CD4-positive, alpha-beta T cell treated with Interleukin-6 for 4 hours (primary cell): ENCODE data around the gene KIF13A.
"Not testable (repeated sequence)": the region's sequence is repeated elsewhere in the genome, so short reads cannot be mapped to it uniquely, and the experiment has no call there.

Experiments used
- DNase-seq: peaks from one replicate; pipeline ENCODE4 v3.0.0-alpha.2; 2020; ENCODE audit warnings: mixed read lengths

Gene KIF13A

DNA sequence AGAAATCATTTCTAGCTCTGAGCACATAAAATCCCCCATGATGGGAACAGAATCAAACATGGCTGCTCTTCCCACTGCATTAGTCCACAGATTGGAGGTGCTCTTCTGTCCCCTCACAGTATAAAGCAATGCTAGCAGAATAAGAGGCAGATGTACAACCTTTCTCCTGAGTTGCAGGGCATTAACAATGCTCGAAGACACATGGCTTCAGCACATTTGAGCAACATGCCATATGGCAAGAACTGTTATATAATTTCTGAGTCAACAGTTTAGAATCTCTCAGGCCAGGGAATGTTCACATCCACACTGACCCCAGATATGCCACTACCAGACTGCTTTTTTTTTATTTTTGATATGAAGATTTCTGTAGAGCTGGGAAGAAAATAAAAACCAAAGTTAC lies 119.6 kb downstream of the KIF13A start:
- no peak for DNase-seq

DNA sequence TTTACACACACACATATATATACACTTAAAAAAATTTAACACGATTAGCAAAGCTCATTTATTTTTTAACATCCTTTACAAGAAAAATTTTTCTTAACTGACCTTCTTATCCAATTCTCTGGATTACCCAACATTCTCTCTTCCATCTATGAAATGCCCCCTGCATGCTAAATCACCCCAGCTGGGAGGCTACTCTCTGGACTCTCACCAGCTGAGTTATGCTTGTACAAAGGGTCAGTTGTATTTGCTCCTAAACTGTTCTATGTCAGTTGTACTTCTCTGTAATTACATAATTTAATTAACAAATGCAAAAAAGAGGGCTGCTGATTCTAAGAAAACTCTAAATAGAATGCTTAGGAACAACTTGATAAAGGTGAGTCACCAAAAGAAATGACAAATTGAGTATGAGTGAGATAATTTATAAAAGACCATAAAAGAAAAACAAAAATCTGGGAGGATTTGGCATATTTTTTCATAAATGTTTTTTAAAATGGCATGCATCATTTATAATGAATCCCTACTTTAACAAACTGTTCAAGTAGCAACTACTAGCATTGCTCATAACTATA lies 120.5 kb downstream of the KIF13A start:
- no peak for DNase-seq

DNA sequence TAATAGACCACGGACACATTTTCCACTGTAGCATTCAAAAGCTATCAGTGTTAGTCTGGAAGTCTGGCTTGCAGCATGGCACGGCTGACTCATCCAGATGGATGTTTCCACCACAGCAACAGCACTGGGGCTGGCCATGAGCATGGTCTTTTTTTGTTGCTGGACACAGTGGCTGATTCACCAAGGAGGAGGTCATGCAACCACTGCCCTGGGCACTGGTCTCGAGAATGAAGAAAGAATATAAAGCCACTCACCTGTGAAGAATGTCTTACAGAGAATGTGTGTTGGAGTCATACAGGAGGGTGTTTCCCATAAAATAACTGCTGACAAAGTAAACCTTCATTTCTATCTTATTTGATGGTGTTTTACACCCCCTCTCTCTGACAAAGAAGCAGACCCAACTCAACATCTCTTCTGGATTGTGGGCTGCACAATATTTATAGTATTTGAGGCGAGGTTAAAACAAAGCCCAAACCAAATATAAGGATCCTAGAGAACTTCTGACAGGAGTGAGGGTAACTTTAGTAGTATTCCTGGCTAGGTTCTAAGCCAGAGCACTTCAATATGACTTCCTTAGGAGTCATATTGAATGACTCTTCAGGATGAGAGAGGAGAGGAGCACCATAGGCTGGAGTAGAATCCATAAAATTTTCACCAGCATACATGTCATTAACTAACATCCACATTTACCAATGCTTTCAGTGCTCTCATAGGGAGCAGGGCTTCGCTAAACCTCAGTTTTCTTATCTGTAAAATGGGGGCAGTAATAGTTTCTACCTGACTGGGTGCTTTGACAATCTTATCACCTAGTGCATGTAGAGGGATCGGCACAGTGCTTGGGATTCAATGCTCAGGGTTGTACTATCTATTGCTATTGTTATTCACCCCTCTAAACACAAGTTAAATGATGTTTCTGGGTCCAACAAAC lies 121.4 kb downstream of the KIF13A start:
- DNase-seq: no peak

DNA sequence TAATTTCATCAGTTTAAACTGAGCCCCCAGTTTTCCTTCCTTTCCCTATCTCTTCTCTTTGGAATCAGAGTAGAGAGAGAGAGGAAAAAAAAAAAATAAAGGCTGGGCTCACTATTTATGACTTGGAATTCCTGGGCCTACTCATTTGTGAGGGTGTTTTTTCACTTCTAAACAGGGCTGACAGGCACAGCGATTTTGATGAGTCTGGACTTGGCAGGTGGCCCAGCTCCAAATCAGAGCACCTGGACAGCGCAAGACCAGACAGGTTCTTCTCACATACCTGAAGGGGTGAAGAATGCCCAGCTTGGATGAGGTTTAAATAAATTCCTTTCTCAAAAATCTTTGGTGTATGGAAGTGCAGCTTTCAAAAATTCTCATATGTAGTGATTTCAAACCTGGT lies 122.2 kb downstream of the KIF13A start:
- no peak for DNase-seq

DNA sequence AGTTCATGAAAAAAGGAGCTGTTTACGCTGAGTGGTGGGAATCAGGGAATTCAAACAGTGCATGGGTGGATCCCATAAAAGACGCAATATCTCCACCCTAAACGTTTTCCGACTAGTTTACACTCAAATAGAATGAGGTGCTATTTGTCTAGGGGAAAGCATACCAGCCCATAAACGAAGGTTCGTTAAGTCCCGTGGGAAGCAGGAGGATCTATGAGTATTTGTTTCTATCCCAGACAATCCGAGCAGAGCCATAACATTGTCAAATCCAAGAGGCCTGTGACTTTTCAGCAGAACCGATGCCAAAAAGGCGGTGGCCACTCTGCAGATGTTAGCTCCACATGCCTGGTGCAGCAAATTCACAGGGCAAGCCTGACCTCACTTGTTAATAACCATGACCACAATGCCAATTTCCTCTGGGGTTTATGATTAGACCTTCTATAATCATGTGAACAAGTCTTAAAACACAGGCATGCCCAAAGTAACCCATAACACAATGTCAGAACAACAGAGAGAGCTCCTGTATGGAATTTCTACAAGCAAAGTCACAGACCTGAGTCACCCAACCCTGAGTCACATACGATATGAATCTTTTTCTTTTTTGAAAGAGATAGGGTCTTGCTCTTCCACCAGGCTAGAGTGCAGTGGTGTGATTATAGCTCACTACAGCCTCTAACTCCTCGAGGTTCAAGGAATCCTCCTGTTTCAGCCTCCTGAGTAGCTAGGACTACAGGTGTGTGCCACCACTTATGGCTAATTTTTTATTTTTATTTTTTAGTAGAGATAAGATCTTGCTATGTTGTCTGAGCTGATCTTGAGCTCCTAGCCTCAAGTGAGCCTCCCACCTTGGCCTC lies 123.3 kb downstream of the KIF13A start:
- no peak for DNase-seq

DNA sequence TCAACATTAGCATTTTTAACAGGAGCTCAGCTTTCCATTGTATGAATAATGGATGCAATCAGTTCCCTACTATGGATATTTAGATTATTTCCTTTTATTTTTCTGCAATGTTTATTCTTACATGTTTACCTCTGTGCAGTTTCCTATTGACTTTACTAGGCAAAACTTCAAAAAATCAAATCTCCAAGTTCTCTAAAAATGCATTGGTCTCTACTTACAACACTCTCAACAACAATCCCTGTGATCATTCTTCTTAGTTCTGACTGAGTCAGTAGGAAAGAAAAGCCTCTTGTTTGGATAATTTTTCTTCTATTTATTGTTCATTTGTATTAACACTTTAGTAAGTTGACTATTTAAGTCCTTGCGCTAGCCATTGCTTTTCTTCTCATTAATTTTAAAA lies 126.1 kb downstream of the KIF13A start:
- DNase-seq: no peak

DNA sequence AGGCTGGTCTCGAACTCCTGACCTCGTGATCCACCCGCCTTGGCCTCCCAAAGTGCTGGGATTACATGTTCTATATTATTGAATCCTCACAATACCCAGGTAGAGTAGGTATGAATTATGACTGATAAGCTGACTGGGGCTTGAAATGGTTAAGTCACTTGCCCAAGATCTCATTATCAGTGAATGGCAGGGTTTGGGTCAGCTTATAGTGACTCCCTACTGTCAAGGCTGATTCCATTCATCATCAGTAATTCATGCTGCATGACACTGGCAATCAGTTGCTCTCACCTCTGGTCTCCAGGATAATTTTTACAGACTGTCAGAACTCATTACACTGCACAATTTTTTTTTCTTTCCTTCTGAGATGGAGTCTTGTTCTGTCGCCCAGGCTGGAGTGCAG lies 127.6 kb downstream of the KIF13A start:
- DNase-seq: no peak

DNA sequence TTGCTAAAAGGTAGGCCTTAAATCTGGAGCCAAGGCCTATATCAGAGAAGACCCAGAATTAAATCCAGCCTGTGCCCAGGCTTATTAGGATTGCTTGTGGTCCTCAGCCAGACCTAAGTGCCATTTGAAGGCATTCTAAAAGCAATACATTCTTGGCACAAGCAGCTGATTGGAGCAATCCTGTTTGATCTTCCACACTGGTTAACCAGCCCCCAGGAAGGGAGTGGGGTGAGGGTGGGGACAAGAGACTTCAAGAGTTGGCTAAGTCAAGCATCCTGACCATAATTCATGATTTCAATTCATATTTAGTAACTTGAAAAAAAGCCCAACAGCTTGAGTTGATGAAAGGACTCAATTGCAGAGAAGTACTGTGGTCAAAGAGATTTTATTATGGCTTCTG lies 128.9 kb downstream of the KIF13A start:
- no peak for DNase-seq

DNA sequence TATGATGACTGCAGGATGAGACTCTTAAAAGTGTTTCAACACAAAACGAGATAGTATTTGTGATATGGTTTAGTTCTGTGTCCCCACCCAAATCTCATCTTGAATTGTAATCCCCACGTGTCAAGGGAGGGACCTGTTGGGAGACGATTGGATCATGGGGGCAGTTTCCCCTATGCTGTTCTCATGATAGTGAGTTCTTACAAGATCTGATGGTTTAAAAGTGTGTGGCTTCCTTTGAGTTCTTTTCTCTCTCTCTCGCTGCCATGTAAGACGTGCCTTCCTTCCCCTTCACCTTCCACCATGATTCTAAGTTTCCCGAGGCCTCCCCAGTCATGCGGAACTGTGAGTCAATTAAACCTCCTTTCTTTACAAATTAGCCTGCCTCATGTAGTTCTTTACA lies 130.2 kb downstream of the KIF13A start:
- not testable (repeated sequence) for DNase-seq

DNA sequence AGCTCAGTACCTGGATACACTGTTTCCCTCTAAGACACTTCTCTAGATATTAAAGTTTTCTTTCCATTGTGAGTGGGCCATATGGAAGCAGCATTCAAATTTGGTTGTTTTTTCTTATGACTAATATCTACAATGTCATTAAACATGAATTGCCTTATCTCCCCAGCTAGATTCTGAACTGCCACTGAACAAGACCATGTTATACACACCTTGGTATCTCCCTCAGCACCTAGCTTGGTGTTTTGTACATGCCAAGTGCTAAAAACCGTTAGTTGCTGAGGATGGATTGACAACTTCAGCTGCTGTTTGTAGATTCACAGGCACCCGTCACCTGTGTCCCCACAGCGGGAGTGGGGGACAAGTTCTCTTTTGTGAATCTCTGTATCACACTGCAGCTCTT lies 131.1 kb downstream of the KIF13A start:
- no peak for DNase-seq

DNA sequence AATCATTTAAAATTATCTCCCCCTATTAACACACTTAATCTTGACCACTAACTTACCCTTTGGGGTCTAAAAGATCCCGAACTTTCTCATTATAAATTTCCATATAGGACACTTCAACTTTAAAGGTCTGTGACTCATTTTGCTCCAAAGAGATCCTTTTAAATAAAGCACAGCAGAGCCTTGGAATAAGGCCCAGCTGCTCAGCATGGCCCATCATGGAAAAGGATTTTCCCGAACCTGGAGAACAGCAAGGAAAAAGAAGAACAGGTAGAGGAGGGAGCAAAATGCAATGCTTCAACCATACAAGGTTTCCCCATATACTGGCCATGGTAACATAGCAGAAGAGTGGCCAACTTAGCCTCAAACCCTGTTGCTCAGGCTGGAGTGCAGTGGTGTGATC lies 132.1 kb downstream of the KIF13A start:
- no peak for DNase-seq

DNA sequence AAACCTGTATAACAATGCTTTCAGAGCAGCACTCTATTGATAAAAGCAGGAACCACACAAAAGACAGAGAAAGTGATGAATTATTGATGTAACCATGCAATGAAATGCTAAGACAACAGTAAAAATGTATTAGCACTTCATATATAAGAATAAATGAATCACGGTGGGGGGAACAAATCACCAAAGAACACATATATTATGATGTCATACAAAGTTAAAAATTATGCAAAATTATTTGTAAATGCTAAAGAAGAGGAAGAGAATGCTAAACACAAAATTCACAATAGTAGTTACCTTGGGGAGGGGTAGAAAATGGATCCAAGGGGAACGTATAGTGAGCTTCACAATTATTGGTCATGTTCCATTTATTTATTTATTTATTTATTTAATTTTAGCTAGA lies 133.9 kb downstream of the KIF13A start:
- no peak for DNase-seq

DNA sequence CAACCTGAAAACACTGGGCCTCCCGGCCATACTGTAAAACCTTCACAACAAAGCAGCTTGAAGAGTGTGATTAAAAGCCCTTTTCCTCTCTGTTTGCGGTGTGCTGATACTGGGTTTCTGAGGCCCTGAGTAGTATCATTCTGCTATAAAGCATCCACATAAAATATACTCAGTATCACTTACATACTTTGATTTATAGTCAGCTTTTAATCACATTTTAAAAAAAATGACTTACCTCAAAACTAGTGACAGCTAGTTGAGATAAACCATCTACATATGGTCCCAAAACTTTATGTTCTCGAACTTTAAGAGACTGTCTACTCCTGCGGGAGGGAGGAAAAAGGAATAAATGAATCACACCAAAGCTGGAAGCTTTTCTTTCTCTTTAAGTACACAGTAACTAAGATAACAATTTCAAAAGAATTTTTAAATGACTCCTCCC lies 135.7 kb downstream of the KIF13A start:
- DNase-seq: no peak

DNA sequence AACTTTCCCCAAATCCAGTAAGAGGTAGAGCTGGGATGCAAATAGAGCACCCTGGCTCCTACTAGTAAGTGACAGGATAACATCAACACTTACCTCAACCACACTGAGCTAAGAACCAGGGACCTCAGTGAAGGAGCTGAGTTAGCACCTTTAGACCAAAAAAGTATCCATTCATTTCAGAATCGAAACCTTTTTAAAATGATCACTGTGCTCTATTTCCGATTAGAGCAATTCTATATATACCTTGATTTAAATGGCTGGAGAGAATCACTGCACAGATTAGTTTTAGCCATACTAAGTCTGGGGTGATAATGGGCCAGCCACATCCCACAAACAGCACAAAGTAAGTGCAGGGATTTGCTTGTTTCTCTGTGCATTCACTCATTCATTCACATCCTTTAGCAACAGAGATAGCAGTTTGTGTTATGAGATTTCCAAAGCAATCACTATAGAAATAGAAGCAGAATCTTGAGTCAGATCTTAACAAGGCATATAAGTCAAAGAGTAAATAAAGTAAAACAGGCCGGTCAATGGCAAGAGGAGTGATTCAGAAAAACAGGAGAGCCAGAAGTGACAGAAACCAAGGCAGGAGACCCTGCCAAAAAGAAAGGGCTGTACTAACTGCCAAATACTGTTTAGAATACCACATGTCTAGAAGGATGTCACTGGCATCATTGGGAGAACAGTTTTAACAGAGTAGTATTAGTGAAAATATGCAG lies 136.3 kb downstream of the KIF13A start:
- DNase-seq: no peak

DNA sequence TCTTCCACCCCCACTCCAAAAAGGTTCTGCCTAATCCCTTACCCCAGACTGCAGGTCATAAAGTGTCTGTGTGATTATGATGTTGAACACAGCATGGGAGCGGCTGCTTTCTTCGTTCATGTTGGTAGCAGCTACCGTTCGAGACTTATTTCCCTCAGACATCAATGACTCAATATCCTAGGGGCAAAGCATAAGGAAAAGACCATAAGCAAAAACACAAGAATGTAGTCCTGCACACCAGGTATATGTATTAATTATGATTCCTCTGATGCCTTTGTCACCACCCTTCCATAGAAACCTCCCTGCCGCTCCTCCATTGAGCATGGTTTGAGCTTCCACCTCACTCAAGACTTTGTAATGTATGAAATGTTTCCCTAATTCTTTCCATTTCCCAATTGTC lies 137.2 kb downstream of the KIF13A start:
- DNase-seq: no peak

DNA sequence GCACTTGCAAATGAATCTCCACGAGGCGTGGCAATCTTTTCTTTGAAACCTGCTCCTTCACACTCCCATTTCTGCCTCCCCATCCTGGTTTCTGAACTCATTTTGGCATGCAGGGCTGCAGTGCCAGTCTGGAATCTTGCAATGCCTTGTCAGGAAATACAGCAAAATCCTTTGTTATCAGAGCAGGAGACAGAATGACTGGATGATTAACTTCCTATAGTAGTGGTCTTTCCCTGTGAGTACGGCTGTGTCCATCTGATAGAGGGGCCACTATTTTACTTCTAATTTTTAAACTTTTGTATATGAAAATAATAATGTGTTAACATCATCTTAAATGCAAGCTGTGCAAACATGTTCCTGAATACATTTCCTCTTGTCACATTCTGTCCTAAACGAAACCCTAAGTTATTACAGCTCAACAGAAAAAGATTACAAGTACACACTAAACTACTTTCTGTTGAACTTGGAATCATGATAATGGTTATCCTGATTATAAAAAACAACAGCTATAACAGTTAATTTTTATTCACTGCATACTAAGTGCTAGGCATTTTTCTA lies 140.2 kb downstream of the KIF13A start:
- DNase-seq: no peak

DNA sequence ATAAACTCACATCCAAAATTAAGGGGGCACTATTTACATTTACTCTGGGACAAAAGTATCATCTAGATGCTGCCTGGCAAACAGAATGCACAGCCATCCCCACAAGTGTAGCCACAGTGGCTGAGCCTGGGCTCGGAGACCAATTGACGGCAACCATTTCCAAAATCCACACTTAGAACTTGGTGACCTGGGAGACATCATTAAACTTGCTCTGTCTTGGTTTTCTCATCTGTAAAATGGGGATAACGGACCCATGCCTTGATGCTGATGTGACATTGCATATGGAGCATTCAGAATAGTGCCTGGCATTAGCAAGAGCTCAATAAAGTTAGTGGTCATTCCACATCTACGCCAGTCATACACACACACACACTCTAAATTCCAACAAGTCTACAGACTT lies 140.7 kb downstream of the KIF13A start:
- DNase-seq: no peak

DNA sequence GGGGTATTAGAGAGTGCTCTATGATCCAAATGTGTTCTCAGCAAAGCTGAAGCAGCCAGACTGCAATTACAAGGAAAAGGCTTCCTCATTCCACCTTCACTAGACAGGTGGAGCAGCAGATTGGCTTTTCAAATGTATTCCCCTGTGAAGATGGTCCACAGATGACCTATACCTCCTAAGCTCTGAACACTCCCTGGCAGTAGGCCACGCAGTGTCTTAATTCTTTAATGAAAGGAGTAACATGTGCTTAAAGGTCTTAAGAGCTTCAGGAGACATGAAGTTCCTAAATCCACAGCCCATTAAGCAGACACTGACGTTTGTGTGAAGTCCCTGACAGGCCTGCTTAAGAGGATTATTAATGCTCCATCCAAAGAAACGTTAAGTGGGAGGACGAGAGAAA lies 141.8 kb downstream of the KIF13A start:
- no peak for DNase-seq

DNA sequence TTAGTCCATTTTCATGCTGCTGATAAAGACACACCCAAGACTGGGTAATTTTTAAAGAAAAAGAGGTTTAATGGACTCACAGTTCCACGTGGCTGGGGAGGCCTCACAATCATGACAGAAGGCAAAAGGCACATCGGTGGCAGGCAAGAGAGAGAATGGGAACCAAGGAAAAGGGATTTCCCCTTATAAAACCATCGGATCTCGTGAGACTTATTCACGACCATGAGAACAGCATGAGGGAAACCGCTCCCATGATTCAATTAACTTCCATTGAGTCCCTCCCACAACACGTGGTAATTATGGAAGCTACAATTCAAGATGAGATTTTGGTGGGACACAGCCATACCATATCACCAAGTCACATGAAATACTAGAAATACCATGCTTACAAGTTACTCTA lies 142.5 kb downstream of the KIF13A start:
- not testable (repeated sequence) for DNase-seq

DNA sequence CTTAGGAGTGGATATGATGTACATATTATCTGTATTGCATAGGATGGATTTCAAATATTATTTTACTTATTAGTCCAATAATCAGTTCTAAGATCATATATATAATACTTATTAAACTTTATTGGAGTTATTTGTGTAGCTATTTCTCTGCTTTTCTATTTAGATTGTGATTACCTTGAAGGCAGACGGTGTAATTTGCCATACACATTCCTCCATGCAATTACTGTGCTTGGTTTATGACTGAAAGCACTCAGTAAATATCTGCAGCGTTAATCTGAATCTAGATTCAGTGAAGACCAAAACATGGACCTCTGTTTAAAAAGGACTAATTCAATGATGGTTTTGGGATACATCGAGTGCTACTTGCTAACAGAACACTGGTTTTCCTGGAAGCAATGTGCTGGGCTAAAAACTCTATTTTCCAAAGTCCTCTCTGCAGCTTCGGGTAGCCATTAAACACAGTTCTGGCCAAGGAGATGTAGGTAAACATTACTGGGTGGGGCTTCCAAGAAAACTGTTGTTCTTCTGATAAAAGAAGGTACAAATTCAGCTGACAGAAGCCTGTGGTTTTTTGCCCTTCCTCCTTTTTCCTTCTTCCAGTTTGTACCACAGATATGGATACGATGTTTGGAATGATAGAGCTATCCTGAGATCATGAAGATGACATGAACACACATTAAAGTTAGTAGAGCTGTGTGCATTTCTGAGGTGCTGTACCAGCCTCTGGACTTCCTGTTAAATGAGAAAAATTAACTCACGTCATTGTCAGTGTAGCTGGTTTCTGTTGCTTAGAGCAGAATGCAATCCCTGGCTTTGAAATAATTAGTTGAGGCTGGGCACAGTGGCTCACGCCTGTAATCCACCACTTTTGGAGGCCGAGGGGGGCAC lies 144.3 kb downstream of the KIF13A start:
- no peak for DNase-seq

DNA sequence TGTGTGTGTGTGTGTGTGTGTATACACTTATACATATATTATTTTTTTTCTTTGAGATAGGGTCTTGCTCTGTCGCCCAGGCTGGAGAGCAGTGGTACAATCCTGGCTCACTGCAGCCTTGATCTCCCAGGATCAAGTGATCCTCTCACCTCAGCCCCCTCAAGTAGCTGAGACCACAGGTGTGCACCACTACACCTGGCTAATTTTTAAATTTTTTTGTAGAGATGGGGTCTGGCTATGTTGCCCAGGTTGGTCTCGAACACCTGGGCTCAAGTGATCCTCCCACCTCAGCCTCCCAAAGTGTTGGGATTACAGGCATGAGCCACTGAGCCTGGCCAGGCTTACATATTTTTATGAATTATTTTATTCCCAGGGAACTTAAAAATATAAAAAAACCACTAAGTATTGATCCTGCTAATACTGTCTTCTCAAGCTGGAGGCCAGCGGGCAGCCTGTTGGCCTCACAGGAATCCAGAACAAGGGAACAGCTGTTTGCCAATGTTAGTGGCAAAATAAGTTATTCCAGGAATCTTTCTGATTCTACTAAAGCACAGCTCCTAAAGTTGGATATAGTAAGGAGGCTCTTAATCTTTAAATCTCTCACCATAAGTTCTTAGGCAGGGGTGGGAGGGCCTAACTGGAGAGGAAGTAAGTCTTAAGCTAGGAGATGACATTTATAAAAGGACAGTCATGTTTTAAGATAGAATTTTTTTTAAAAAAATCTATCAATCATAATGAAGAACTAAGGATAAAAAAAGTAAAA lies 145.2 kb downstream of the KIF13A start:
- DNase-seq: no peak
